ENCODE measurements around the gene LEP.
"Not testable (repeated sequence)": the region's sequence is repeated elsewhere in the genome, so short reads cannot be mapped to it uniquely, and the experiment has no call there.

The LEP gene

GRCh38 chr7:128275681-128276080 is 34.6 kb downstream of the LEP start:
- TF ChIP-seq ZFX (IDR thresholded peaks at IDR 0.05) (no peak), CTCF (conservative IDR thresholded peaks at IDR 0.05) (no peak)
- no peak overlapping the region for H3K27ac ChIP-seq

- no peak overlapping the region for H3K27ac ChIP-seq
- TF ChIP-seq ZFX (IDR thresholded peaks at IDR 0.05) (no peak), CTCF (conservative IDR thresholded peaks at IDR 0.05) (no peak)
Measured at GRCh38 chr7:128278366-128278765, 37.3 kb downstream of the LEP start.

GRCh38 chr7:128279124-128279713 is 38.1 kb downstream of the LEP start:
- TF ChIP-seq CTCF (conservative IDR thresholded peaks at IDR 0.05) (no peak), ZFX (IDR thresholded peaks at IDR 0.05) (no peak)
- H3K27ac ChIP-seq, result no peak overlapping the region

GRCh38 chr7:128280451-128280850 is 39.4 kb downstream of the LEP start:
- not testable (repeated sequence) for H3K27ac ChIP-seq

GRCh38 chr7:128281605-128282380 is 40.7 kb downstream of the LEP start:
- TF ChIP-seq ZFX (IDR thresholded peaks at IDR 0.05) (no peak), CTCF (conservative IDR thresholded peaks at IDR 0.05) (no peak)
- H3K27ac ChIP-seq, result no peak overlapping the region

- H3K27ac ChIP-seq, result no peak overlapping the region
- no peak for TF ChIP-seq ZFX (IDR thresholded peaks at IDR 0.05)
- no peak for TF ChIP-seq CTCF (conservative IDR thresholded peaks at IDR 0.05)
Measured at GRCh38 chr7:128284102-128284501, 43.0 kb downstream of the LEP start.

- H3K27ac ChIP-seq, result no peak overlapping the region
- no peak for TF ChIP-seq CTCF (conservative IDR thresholded peaks at IDR 0.05)
- no peak for TF ChIP-seq ZFX (IDR thresholded peaks at IDR 0.05)
Measured at GRCh38 chr7:128287556-128287955, 46.5 kb downstream of the LEP start.

GRCh38 chr7:128298004-128298403 is 56.9 kb downstream of the LEP start:
- not testable (repeated sequence) for H3K27ac ChIP-seq

All from C4-2B (cell line).